ENCODE measurements around the gene NBEAL1.
"Not testable (repeated sequence)": the region's sequence is repeated elsewhere in the genome, so short reads cannot be mapped to it uniquely, and the experiment has no call there.

- TF ChIP-seq CTCF, POLR2A (IDR thresholded peaks at IDR 0.05): not testable (repeated sequence)
These were observed 238.9 kb downstream of the NBEAL1 start for GRCh38 chr2:203253422-203254095.

Measured in ovary (tissue), 3 donors.